HL-60 (cell line): Measurements from ENCODE around the gene MED13L.

Experiments
- GABPA ChIP-seq: IDR thresholded peaks from 2 replicates; pipeline ENCODE4 v1.6.1; 2012; ENCODE audit warnings: low read depth
- TF ChIP-seq, protein P1 (sequence below): IDR thresholded peaks from one replicate; pipeline ENCODE4 v1.5.1; 2011; ENCODE audit warnings: low read length, control low read depth, inconsistent platforms; ENCODE audit not compliant: insufficient read depth
- TF ChIP-seq, protein P2 (sequence below): IDR thresholded peaks from 2 replicates; pipeline ENCODE4 v1.6.1; 2012; ENCODE audit warnings: low read depth; ENCODE audit not compliant: insufficient replicate concordance

DNA sequence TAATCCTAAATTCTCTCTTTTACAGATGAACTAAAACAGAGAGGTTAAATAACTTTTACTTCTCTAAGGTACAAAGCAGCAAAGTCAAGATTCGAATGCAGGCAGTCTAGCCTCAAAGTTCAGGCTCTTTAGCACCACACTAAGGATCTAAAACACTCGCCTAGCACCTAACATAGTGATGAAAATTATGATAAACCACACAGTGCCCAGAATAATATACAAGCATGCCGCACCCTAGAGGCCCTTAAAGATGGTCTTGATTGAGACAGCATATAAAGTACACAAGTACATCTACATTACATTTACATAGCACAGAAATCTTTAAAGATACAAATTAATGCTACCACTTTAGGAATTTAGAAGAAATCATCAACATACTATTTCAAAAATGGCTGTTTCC is 207.0 kb downstream of the MED13L start:
- no peak for TF ChIP-seq GABPA
- TF ChIP-seq, protein P1, sequence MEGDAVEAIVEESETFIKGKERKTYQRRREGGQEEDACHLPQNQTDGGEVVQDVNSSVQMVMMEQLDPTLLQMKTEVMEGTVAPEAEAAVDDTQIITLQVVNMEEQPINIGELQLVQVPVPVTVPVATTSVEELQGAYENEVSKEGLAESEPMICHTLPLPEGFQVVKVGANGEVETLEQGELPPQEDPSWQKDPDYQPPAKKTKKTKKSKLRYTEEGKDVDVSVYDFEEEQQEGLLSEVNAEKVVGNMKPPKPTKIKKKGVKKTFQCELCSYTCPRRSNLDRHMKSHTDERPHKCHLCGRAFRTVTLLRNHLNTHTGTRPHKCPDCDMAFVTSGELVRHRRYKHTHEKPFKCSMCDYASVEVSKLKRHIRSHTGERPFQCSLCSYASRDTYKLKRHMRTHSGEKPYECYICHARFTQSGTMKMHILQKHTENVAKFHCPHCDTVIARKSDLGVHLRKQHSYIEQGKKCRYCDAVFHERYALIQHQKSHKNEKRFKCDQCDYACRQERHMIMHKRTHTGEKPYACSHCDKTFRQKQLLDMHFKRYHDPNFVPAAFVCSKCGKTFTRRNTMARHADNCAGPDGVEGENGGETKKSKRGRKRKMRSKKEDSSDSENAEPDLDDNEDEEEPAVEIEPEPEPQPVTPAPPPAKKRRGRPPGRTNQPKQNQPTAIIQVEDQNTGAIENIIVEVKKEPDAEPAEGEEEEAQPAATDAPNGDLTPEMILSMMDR = no peak
- TF ChIP-seq, protein P2, sequence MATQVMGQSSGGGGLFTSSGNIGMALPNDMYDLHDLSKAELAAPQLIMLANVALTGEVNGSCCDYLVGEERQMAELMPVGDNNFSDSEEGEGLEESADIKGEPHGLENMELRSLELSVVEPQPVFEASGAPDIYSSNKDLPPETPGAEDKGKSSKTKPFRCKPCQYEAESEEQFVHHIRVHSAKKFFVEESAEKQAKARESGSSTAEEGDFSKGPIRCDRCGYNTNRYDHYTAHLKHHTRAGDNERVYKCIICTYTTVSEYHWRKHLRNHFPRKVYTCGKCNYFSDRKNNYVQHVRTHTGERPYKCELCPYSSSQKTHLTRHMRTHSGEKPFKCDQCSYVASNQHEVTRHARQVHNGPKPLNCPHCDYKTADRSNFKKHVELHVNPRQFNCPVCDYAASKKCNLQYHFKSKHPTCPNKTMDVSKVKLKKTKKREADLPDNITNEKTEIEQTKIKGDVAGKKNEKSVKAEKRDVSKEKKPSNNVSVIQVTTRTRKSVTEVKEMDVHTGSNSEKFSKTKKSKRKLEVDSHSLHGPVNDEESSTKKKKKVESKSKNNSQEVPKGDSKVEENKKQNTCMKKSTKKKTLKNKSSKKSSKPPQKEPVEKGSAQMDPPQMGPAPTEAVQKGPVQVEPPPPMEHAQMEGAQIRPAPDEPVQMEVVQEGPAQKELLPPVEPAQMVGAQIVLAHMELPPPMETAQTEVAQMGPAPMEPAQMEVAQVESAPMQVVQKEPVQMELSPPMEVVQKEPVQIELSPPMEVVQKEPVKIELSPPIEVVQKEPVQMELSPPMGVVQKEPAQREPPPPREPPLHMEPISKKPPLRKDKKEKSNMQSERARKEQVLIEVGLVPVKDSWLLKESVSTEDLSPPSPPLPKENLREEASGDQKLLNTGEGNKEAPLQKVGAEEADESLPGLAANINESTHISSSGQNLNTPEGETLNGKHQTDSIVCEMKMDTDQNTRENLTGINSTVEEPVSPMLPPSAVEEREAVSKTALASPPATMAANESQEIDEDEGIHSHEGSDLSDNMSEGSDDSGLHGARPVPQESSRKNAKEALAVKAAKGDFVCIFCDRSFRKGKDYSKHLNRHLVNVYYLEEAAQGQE = no peak
